Stimulated activated CD4-positive, alpha-beta T cell treated with anti-CD3 and anti-CD28 coated beads, Interleukin-15, amount 100 ng/mL, for 1 hour (primary cell): ENCODE results near the gene NPPB.

Experiments
- DNase-seq, 2 donors: peaks; one replicate each; pipeline ENCODE4 v3.0.0-alpha.2; 2020; ENCODE audit warnings: low read depth in 1 of 2, low spot score in 1 of 2

The NPPB gene

DNA sequence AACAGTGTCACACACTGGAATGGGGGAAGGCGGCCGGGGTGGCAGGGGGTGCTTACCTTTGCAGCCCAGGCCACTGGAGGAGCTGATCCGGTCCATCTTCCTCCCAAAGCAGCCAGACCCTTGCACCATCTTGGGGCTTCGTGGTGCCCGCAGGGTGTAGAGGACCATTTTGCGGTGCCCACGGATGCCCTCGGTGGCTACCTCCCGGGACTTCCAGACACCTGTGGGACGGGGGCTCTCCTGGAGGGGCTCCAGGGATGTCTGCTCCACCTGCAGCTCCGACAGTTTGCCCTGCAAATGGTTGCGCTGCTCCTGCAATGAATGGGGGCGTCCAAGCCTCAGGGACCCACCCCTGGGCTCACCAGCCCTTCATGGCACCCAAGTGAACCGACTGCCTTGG lies 587 bp downstream of the NPPB start:
- DNase-seq: no peak

DNA sequence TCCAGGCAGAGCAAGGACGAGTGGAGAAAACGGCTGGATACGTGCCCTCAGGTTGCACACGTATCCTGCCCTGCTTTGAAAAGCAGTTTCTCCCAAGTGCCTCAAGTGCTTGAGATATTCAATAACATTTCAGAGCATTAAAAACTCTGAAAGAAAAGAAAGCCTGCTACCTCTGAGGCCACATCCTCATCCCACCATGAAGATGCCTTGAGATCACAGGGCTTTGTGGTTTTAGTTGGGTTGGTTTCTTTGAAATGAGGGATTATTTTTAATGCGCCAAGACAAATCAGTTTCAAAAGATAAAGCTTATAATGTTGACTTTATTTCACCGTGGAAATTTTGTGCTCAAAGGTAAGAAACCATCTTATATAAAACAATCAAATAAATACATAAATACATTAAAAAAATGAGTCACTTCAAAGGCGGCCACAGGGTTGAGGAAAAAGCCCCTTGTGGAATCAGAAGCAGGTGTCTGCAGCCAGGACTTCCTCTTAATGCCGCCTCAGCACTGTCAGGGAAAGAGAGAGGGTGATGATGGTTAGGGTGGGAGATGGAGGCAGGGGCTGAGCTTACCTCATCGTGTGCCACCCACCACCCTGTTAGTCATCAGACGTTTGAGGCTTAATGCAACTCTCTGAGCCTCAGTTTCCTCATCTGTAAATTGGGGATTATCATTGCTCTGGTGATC lies 1.4 kb downstream of the NPPB start:
- DNase-seq: no peak

DNA sequence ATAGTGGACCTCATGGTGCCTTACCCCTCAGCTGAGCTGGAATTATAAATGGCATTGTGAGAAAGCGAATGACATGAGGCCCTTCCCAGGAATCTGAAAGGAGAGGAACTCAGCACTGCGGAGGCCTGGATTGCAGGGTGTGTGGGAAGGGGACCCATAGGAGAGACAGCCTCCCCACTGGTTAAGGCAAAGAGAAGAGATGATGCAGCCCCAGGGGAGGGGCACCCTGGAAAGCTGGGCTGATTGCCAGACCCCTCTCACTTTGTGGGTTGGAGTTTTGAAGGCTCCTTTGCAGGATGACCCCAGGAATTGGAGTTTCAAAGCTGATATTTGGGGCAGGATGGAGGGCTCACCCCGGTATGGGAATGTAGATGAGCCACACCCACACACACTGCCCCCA lies 2.0 kb downstream of the NPPB start:
- no peak for DNase-seq

DNA sequence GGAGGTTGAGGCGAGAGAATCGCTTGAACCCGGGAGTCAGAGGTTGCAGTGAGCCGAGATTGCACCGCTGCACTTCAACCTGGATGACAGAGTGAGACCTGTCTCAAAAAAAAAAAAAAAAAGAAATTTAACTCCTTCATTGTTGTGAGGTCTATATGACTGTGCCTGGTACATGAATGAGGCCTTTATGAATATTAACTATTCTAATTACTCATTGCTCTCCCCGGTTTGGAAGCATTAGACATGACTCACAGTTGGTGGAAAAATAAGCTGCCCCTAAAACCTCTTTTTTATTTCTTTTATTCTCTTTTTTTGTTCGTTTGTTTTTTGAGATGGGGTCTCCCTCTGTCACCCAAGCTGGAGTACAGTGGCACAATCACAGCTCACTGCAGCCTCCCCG lies 3.3 kb downstream of the NPPB start:
- no peak for DNase-seq

DNA sequence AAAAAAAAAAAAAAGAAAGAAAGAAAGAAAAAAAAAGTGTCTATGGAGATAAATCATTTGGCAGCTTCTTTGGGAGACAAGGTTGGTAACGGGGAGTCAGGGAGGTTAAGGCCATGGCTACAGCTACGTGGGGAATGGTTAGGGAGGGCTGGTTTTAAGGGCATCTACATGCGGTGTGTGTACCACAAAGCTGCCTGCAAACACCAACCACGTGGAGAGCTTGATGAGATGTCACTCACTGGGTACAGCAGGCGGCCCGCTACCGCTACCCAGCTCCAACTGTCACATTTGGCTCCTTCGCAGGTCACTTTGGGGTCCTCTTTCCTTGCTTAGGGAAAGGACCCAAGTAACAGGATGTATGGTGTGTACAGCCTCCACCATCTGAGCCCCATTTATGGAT lies 4.2 kb downstream of the NPPB start:
- no peak for DNase-seq

DNA sequence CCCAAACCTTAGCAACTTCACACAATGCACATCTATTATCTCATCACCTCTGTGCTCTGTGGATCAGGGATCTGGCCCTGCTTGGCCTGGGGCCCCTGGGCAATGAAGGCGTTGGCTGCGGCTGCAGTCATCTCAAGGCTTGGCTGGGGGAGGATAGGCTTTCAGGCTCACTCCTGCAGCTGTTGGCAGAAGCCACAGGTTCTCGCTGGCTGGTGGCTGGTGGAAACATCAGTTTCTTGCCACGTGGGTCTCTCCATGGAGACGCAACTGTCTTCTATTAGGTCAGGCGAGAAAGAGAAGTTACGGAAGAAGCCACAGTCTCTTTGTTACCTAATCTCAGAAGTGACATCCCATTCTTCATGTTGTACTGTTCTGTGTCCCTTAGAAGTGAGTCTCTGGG lies 7.6 kb downstream of the NPPB start:
- DNase-seq: no peak

DNA sequence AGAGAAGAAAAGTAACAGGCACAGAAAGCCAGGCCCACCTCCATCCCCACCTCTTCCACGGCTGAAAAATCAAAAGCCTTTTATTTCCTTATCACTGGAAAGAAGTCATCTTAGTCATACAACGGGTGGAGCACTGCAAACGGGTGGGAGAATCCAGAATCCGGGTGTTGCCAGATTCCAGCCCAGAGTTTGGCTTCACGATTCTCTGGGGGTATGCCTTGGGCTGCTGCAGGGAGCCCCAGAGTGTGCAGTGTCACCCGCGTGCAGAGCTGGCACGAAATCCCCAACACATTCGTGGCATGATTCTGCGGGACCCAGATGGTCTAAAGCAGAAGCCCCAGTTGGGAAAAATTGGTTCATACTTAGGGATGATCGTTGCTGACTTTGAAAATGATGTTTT lies 8.6 kb downstream of the NPPB start:
- DNase-seq: no peak

DNA sequence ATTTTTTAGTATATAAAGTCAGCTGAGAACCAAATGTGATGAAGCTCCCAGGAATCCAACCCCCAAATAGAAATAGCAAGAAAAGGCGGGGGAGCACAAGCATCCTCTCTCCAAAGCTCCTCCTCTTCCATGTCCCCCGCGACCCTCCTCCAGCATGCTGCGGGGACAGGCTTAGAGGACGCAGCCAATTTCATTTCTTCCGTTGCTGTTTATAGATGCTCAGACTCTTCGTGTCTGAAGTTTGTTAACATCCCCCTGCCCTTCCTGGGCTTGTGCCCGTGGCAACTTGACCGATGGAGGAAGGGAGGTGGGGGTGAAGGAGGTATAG lies 10.4 kb downstream of the NPPB start:
- DNase-seq: no peak

DNA sequence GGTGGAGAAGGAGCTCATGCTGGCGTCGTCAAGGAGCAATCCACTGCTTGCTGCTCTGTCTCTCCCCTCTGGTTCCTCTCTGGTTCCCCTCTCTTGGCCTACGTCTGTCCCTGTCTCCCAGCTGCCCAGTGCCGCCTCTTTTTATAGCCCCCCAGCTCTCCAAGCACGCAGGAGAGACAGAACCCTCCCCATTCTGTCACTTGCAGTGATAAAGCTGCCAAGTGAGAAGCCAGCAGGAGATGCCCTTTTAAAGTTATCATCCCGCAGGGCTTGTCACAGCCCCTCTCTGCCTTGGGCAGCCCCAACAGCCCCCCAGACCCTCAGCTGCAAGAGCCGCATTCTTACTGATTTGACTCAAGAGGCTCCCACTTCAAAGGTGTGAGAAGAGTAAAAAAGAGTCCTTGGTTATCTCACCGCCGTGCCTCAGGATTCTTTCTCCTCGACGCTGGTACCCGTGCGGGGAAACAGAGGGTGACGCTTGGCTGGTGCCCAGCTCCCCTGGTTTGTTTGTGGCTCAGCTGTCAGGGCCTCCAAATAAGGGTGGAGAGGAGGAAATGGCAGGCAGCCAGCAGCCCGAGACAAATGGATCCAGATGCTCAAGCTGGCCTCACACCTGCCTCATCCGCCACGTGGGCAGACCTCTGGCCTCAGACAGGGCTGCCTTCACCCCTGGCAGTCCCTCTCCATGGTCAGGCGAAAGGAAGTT lies 10.9 kb downstream of the NPPB start, which contains the start of gene NPPA:
TSS of gene NPPA (minus strand) at position 117 of the 706 bp plus-strand sequence. CDS start at position 18, 99 bp downstream.
- DNase-seq: no peak

DNA sequence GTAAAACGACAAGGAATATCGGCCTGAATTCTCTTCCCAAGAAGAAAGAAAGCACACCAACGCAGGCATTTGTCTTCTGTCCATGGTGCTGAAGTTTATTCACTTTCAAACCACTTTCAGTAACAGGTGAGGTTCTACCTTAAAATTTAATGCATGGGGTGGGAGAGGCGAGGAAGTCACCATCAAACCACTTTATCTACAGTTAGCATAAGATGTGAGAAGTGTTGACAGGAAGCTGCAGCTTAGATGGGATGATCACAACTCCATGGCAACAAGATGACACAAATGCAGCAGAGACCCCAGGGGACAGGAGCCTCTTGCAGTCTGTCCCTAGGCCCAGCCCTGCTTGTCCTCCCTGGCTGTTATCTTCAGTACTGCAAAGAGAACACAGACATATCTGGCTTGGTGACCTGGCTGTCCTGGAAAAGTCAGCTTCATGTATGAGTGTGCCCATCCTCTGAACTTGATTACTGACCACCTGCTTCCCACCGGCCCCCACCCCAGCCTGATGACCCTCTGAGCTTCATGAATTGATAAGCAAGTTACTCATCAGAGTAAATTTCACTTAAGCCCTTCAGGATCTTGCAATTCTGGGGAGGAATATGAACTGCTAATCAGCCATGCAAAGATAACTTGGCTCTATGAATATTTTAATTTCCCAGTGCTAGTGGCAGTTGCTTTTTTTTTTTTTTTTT lies 13.0 kb downstream of the NPPB start:
- DNase-seq: no peak

DNA sequence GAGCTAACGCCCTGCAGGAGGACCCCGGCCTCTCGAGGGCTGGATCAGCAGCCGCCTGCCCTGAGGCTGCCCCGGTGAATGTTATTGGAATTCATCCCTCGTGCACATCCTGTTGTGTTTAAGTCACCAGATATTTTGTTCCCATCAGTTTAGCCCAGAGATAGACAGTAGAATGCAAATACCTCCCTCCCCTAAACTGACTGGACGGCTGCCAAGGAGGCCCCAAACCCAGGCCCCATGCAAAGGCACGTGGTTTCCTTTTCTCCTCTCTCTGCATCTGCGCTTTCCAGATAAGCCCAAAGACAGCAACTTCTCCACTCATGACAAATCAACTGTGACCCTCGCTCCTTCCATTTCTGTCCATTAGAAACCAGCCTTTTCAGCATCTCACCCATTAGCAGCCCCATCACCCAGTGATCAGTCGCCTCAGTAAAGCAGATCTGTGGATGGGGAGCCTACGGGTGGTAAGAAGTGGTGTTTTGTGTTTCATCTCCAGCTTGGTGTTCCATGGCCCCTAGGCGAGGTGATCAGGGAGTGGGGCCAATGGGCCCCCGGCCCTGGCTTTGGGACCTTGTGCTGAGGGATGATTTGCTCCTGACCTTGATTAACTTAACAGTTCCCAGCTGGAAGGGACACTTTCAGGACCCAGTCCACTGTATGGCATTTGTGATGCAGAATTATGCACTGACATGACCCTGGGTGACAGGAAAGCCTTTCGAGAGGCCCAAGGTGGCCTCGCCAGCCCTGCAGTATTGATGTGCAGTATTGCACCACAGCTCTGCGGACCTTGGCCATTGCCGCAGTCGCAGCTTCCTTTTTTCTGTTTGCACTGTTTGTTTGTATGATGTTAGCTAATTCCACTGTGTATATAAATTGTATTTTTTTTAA lies 16.3 kb downstream of the NPPB start:
- DNase-seq: no peak

DNA sequence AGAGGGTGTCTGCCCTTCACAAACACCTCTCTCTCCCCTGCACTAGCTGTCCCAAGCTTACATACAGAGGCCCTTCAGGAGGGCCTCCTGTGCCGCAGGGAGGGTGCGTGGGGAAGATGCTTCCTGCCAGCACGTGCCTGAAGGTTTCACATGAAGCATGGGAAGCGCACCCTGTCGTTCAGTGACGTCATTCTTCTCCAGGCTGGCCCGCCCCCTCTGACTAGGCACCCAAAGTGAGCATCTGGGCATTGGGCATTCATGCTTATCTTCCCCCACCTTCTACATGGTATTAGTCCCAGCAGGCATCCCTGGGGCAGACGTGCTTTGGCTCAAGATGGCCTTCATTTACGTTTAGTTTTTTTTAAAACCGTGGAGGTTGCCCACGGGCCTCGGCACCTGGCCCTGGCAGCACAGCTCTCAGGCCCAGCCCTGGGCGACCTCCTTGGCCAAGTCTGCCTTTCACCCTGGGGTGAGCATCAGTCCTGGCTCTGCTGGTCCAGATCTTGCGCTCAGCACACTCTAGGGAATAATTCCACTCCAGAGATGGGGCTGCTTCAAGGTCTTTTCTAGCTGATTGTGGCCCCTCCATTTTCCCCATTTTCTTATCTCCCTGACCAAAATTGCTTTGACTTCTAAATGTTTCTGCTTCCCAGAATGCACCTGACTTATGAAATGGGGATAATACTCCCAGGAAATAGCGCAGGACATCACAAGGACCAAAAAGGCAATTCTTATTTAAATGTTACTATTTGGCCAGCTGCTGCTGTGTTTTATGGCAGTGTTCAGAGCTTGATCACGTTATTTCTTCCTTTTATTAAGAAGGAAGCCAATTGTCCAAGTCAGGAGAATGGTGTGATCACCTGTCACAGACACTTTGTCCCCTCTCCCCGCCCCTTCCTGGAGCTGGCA lies 17.2 kb downstream of the NPPB start:
- DNase-seq: no peak

DNA sequence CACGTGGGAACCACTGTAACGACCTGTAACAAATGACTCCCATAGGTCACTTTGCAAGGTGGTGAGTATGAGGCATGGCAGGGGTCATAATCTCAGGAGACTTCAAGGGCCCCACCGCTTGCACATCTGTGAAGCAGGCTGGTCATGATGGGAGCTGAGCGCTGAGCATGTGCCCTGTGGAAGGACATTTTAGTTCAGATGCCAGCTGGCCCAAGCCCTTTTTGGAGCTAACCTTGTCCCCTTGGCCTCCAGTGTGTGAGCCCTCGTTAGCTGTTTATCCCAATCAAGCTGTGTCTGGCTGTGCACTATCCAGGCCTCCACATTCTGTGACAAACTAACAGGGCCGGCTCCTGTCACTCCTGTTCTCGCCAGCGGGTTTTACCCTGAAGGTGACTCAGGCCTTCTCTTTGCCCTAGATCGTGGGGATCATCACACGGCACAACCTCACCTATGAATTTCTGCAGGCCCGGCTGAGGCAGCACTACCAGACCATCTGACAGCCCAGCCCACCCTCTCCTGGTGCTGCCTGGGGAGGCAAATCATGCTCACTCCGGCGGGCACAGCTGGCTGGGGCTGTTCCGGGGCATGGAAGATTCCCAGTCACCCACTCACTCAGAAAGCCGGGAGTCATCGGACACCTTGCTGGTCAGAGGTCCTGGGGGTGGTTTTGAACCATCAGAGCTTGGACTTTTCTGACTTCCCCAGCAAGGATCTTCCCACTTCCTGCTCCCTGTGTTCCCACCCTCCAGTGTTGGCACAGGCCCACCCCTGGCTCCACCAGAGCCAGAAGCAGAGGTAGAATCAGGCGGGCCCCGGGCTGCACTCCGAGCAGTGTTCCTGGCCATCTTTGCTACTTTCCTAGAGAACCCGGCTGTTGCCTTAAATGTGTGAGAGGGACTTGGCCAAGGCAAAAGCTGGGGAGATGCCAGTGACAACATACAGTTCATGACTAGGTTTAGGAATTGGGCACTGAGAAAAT lies 18.7 kb downstream of the NPPB start:
- no peak for DNase-seq

DNA sequence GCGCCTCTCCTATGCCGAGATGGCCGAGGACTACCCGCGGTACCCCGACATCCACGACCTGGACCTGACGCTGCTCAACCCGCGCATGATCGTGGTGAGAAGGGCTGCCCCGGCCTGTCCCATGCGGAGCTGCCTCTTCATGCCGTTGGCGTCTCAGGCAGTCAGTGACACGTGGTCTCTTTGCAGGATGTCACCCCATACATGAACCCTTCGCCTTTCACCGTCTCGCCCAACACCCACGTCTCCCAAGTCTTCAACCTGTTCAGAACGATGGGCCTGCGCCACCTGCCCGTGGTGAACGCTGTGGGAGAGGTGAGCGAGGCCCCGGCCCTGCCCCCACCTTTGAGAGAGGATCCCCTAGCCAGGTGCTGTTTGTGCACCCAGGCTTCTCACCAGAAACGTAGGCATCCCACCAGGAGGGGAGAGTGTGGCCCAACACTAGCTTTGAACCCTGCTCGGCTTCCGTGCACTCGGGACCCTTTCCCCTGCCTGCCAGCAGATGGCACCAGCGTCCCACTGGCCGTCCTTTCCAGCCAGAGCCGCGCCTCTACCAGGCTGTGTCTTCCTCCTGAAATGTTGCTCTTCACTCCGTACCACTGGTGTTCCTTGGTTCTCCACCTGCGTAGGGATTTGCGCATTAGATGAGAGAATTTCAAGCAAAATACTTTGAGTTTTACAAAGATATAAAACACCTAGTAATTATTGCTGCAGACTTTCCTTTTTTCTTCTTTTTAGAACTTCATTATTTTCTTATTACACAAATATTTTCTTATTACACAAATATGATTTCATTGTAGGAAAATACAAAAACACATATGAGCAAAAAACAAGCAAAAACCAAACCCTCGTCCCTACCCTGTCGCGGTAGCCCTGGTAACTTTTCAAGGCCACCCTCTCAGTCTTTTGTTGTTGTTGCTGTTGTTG lies 20.1 kb downstream of the NPPB start:
- peak; percentile 60 to 67 for DNase-seq

DNA sequence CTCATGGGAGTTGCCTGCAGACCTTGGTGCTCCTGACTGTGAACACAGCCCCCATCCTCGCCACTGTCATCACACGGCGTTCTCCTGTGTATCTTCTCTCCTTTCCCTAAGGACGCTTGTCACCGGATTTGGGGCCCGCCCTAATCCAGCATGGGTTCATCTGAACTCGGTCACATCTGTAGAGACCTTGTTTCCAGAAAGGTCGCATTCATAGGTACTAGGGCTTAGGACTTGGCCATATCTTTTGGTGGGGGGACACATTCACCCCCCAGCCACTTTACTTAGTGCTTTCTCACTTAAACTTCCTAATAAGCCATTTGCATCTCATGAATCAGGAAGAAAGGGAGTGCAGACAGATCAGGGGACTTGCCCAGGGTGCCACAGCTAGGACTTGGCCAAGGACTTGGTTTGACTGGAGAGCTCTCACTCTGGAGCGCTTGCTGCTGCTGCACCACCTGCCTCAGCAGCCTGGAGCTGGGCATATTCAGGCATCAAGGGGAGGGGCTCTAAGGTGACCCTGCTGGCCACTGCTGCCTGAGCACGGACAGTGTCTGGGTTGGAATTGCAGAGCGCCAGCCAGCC lies 20.9 kb downstream of the NPPB start:
- DNase-seq: no peak

DNA sequence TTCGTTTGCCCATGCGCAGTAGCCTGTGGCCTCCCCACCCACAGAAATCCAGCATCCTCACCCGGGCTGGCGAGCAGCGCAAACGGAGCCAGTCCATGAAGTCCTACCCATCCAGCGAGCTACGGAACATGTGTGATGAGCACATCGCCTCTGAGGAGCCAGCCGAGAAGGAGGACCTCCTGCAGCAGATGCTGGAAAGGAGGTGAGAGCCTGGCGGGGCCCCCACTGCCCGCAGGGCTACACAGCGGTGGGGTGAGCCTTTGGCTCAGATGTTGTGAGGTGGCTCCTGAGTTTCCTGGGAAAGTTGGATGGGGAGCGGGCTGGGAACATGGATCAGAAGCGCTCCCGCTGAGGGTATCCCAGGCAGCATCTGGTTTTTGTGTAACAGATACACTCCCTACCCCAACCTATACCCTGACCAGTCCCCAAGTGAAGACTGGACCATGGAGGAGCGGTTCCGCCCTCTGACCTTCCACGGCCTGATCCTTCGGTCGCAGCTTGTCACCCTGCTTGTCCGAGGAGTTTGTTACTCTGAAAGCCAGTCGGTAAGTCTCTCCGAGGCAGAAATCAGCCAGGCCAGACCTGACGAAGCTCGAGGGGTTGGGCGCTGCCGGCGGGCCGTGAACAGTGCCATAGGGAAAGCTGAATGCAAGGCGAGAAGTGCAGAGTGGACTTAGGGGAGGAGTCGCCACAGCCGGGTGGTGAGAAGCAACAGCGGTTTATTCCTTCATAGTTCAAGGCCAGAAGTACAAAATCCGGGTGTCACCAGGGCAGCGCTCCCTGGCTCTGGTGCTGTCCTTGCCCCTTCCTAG lies 21.6 kb downstream of the NPPB start:
- no peak for DNase-seq
